ENCODE results near the gene C1QTNF7.

DNA sequence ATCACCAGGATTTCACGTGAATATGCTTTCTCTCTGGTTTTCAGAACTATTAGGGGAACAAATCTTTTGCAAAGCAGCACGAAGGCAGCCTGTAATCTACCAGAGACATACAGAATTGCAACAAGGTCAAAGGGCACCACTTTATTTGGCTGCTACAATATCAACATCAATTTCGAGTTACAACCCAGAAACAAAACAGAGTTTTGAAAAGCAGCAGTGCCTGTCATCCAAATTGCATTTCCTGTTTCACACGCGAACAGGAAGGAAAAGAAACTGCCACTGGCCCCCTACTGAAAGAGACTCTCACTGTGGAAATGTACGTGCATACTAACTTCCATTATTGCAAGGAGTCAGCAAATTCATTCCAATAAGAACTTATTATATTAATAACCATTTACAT, 17.1 kb upstream of the C1QTNF7 start:
- TF ChIP-seq ELF1 (IDR thresholded peaks at IDR 0.05; ENCODE audit: borderline replicate concordance, low read depth) (no peak), CTCF (IDR thresholded peaks at IDR 0.05 in 2 of 3, conservative IDR thresholded peaks at IDR 0.05 in 1 of 3; ENCODE audit: borderline replicate concordance in 1 of 3, insufficient read depth in 1 of 3, low read depth in 2 of 3, low read length in 2 of 3) (no peak), ZFX (IDR thresholded peaks at IDR 0.05) (no peak), YY1 (IDR thresholded peaks at IDR 0.05; ENCODE audit: extremely low read depth, insufficient replicate concordance, low read depth, low read length) (no peak), EZH2phosphoT487 (IDR thresholded peaks at IDR 0.05; ENCODE audit: borderline replicate concordance) (no peak), POLR2A (IDR thresholded peaks at IDR 0.05; ENCODE audit: borderline replicate concordance, extremely low read depth, insufficient read depth, insufficient read length) (no peak), ATF3 (IDR thresholded peaks at IDR 0.05) (no peak), EGR1 (IDR thresholded peaks at IDR 0.05; ENCODE audit: low read depth) (no peak), REST (IDR thresholded peaks at IDR 0.05; ENCODE audit: low read depth) (no peak), POLR2AphosphoS5 (IDR thresholded peaks at IDR 0.05; ENCODE audit: low read depth, low read length) (no peak)
